ENCODE measurements around the gene HCAR3.
A peak's percentile ranks its signal among the peaks of the same experiment; 100 is the strongest.
"Not testable (repeated sequence)": the region's sequence is repeated elsewhere in the genome, so short reads cannot be mapped to it uniquely, and the experiment has no call there.

HCAR3 gene

DNA sequence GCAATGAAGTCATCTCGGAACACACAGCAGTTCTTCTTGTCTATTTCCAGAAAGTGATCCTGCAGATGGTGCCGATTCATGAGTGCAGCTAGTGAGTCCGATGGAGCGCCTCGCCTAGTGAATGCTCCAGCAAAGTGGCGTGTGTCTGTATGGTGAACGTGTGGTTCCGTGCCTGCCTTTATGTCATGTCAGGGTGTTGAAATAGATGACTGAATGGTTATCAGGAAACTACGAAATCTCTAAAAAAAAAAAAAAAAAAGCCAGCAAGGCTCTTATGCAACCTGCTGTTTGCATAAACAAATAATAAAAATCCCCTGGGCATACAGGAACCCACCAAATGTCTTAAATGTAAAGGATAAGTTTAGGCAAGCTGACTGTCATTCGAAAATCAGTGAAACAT, at the start of gene HCAR3:
Gene HCAR3, minus strand, starts transcription at position 154 of the 400 bp plus-strand sequence. Its CDS starts 74 bp downstream, at position 80.
- DNase-seq: not testable (repeated sequence)

DNA sequence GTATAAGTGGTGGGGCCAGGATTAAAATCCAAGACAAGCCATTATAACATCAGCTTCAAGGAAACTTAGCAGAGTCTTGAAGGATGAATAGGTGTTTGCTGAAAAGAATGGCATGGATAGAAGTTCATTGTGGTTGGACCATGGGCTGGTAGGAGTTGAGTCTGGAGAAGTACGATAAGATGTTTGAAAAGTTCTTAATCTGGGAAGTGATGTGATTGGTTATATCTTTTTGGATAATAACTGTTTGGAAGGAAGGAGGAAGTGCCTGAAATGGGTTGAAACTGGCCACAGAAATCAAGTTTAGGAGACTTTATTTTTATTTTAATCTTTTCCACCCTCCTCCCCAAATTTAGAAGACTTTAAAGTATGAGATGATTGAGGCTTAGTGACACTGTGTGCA, 41.0 kb upstream of the HCAR3 start:
- DNase-seq: no peak

DNA sequence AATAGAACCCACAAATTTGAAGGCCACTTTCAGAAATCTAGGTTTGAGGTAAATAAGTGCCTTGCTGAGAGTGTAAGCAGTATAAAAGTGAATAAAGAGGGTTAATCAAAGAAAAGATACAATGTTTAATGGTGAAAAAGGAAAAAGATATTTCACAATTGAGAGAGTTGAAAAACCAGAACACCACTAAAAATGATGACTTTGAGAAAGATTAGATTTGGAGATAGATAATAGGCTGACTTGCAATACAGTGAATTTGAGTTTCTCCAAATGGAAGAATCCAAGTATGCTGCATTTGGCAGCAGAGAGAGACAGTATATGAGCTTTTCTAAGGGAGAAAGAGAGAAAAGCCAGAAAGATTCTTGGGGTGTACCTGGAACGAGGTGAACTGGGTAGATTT, 38.2 kb upstream of the HCAR3 start:
- no peak for DNase-seq

DNA sequence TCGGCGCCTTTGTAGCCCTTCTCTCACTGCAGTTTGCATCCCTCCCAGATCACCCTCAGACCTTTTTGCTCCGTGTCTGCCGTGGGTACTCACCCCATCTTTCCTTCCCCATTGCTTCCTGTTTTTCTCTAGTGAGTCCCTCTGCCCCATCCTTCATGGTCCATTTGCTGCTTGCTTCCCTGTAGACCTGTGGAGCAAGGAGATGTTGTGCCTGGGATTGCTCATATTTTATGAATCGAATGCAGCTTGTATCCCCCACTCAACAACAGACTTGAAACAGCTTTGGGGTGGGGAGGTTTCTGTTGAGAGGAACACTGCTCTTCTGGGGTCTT, 36.7 kb upstream of the HCAR3 start:
- no peak for DNase-seq

DNA sequence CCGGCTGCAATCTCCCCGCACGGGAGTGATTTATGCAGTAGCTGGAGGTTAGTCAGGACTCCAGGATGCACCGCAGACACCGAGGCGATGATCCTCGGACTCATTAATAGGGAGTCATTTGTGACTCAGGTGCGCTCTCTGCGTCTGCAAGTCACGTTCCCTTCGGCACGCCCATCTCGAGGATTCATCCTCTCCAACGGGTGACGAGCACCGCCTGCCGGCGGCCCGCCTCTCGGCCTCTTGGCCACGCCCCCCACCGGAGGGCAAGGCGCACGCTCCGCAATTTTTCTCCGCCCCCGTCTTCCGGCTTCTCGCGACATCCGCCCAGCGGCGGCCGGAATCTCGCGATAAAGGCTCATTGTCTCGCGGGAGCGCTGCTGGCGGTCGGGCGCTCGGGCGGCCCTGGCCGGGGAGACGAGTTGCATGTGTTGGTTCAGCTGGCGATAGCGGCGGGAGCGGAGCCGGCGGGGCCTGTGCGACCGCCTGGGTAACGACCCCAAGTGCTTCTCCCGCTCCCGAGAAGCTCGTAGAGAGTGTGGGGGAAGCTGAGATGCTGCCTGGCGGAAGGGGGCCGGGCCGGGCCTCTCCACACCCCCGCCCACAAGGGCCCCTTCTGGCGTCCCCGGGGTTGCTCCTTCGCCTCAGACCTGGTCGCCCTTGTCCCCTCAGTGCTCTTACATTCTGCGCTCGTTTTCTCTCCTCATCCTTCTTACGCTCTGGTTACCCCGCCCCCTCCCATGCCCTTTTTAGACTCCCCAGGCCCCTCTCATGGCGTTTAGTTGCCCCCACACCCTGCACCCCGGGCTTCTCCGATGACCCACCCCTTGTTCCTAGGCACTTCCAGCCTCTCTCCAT, 36.1 kb upstream of the HCAR3 start, which contains the start of gene DENR:
Gene DENR, plus strand, starts transcription at position 361 of the 855 bp plus-strand sequence. CDS start 878 bp downstream, outside the sequence.
- DNase-seq: peak; percentile 99

DNA sequence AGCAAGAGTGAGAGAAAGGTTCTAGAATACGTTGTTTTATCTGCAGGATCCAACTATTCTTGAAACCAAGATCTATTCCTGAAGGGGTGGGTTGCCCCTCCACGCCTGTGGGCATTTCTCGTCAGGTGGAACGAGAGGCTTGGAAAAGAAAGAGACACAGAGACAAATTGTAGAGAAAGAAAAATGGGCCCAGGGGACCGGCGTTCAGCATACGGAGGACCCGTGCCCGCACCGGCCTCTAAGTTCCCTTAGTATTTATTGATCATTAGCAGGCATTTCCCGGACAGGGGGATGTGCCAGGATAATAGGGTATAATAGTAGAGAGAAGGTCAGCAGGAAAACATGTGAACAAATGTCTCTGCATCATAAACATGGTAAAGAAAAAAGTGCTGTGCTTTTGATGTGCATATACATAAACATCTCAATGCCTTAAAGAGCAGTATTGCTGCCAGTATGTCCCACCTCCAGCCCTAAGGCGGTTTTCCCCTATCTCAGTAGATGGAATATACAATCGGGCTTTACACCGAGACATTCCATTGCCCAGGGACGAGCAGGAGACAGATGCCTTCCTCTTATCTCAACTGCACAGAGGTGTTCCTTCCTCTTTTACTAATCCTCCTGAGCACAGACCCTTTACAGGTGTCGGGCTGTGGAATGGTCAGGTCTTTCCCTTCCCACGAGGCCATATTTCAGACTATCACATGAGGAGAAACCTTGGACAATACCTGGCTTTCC, 34.3 kb upstream of the HCAR3 start:
- not testable (repeated sequence) for DNase-seq

DNA sequence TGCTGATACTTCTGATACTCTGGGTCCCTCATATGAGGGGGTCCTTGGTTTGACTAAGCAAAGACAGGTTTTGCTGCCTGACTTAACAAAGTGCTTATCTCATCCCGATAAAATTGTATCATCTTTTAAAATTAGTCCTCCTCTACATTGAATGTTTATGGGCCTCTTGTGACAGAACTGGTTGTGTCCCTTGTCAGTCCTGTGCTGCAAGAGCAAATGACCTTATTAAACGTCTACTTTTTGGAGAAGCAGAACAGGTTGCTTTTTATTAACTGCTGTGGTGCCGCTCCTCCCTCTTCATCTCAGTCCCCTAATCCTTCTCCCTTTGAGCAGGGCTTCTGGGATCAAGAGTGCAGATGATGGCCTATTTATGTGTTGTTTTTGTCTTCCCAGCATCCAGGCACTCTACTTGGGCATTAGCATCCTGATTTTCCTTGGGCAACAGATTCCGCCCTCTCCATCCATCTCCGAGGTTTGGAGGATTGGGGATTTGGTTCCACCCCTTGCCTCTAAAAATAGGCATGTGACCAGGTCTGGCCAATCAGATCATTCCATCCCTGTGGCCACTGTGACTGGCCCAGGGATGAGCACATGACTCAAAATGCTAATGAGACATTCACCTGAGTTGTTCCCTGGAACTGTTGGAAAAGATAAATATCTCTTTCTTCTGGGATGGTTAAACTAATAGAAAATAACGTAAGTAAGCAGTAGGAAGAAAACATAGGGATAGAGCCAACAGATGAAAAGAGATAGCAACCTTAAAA, 33.1 kb upstream of the HCAR3 start:
- no peak for DNase-seq

DNA sequence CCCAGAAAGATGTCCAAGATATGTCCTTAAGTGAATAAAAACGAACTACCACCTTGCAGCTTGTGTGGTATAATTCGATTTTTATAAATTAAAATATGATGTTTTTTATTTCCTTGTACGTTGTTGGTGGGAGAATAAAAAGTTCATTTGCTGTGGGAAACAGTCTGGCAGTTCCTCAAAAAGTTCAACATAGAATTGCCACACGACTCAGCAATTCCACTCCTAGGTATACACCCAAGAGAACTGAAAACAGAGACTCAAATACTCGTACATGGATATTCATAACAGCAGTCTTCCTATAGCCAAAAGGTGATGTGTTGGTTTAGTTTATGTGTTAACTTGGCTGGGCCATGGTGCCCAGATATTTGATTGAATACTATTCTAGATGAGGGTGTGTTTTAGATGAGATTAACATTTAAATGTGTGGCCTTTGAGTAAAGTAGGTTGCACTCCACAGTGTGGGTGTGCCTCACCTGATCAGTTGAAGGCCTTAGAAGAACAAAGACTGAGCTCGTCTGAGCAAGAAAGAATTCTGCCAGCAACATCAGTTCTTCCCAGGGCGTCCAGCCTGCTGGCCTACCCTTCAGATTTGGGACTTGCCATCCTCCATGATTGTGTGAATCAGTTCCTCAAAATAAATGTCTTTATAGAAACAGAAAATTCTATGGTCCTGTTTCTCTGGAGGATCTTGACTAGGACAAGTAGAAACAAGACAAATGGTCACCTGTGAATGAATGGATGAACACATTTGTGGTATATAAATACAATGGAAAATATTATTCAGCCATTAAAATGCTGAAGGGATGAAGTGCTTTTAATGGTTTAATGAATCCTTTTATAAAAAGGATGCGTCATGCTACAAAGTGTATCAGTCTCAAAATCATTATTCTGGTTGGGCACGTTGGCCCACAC, 30.9 kb upstream of the HCAR3 start:
- no peak for DNase-seq

DNA sequence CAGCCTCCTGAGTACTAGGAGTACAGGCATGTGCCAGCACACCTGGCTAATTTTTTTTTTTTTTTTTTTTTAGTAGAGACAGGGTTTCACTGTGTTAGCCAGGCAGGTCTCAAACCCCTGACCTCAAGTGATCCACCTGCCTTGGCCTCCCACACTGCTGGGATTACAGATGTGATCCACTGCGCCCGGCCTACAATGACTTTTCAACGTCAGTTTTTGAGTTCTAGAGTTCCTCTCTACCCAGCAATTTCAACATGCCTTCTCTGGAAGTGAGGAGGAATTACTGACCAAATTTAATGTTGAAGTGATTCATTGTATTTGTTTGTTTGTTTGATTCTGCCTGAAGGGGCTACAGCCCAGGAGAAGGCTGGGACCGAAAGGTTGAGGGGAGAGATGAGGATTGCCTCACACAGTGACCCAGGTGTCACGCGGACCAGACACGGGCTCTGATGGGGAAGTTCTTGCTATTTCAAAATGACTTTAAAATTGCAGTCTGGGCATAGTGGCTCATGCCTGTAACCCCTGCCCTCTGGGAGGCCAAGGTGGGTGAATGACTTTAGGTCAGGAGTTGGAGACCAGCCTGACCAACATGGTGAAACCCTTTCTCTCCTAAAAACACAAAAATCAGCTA, 27.4 kb upstream of the HCAR3 start:
- no peak for DNase-seq

DNA sequence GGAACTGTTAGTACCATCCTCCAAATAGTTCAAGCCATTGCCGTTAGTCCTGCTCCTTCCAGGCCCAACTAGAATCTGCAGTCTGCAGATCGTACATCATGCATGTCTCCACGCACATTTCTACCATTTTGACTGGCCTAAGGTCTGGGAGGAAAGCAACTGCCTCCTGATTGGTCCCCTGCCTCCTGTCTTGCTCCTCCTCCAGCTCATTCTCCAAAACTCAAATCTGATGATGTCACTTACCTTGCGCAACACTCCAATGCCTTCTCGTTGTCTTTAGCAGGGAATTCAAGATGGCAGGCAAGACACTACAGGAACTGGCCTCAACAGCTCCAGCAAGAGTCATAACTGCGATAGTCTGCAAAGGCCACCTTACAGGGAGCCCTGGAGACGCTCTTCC, 23.7 kb upstream of the HCAR3 start:
- no peak for DNase-seq

DNA sequence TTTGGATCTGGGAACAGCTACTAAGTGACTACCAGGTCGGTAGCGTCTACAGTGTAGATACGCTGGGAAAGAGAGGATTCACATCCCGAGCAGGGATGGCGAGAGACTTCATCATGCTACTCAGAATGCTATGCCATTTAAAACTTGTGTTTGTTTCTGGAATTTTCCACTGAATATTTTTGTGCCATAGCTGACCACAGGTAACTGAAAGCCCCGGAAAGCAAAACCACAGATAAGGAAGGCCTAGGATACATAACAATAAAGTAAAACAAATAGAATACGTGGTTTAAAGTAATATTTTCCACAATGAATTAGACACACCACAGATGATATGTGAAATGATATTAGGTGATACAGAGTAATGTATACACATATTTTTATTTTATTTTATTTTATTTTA, 22.0 kb upstream of the HCAR3 start:
- DNase-seq: no peak

DNA sequence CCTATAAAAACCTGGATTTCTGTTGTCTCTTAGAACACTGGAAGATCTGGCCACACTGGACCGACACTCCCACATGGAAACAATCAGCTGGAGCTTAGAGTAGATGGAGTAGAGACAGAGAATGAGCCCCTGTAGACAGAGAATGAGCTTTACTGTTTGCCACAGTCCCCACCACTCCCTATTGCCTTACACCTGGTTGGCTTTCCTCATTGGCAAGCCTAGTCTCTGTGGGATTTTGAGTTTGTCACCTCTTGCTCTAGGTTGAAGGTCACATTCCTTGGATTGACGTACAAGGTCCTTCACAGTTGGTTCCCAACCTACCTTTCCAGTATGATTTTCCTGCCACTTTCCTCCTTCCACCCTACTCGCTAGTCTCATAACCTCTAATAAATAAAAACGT, 16.0 kb upstream of the HCAR3 start:
- no peak for DNase-seq

DNA sequence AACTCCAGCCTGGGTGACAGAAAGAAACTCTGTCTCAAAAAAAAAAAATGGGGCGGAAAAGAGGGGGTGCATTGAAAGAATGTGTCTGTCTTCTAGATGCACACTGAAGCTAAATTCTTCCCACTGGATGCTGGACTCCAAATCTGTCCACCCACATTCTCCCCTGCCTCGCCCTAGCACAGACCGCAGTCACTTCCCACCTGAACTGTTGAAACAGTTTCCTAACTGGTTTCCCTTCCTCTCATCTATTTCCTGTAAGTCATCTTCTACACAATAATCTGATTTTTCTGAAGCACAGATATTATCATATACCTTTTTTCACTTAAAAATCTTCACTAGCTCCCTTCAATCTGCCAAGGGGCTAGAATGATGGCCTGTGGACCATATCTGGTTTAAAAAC, 15.6 kb upstream of the HCAR3 start:
- DNase-seq: peak in 1 of 2 experiments; percentile 34

DNA sequence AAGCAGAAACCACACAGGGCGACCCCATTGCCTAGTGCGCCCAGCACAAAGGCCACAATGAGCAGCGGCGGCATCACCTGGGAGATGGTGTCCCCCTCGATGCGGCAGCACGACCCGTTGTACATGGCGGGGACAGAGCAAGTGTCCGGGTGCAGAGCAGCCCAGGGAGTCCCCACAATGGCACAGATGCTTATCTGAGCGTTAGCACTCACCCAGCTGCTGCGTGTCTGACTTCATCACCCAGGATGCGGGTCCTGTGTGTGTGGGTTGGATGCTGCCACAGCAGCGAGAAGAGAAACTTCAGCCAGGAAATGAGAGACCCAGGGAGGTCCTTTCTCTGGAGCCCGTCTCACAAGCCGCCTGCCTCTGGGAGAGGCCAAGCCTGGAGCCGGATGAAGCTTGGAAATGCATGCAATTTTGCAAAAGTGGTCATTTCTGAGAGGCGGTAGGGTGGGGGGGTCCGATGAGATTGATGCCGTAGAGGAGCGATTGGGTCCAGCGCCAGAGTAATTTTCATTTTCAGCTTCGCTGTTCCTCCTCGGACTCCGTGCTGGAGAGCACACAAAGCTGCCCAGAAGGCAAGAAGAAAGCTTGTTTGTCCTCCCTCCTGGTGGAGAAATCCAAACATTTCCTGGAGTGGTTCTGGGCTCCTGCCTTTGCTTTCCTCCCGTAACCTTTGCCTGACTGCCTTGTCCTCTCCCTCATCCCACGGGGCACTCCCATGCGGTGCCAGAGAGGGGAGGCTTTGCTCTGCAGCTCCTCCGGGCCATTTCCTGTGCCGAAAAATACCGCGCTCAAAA, 13.8 kb upstream of the HCAR3 start, which contains the start of gene HCAR1:
Gene HCAR1, minus strand, starts transcription at position 630 of the 800 bp plus-strand sequence. Its CDS starts 505 bp downstream, at position 125.
- peak; percentile 18 to 31 for DNase-seq

DNA sequence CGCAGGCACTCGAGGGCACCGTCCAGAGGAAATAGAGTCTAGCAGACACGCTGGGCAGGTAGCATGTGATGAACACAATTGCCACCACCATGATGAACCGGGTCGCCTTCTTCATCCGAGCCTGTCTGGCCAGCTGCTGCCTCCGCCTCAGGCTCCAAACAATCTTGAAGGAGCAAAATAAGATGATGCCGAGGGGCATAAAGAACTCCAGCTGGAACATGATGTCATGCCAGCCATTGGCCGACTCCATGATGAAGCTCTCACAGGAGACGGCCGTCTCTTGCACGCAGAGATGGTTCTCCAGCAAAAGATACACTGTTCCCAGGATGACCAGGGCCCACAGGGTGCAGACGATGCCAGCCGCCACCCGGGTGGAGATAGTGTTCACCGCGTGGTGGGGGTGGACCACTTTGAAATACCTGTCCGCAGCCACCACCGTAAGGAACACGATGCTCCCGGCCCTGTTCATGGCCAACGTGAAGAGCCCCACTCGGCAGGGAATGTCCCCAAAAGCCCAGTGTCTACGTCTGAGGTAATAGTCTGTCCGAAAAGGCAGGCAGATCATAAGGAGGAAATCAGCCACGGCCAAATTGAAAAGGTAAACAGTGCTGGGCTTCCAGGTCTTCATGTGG, 13.1 kb upstream of the HCAR3 start:
- DNase-seq: no peak

DNA sequence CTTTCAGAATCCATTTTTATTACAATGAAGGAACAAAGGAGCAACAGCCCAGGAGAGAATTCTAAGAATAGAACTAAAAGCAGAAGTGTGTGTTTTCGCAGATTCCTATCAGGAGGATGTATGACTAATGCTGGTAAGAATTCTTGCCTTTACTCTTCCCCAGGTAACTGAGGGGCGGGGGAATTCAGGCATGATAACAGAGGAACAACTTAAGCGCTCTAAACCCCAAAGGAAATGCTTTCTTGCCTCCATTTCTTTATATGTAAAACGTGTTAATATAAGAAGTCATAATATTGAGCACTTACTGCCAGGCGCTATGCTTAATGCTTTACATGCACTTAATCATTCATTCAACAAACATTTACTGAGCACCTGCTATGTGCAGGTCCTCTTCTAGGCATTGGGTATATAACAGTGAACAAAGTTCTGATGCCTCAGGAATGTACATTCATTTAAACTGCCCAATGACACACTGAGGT, 9.5 kb upstream of the HCAR3 start:
- DNase-seq: peak; percentile 26 to 34

DNA sequence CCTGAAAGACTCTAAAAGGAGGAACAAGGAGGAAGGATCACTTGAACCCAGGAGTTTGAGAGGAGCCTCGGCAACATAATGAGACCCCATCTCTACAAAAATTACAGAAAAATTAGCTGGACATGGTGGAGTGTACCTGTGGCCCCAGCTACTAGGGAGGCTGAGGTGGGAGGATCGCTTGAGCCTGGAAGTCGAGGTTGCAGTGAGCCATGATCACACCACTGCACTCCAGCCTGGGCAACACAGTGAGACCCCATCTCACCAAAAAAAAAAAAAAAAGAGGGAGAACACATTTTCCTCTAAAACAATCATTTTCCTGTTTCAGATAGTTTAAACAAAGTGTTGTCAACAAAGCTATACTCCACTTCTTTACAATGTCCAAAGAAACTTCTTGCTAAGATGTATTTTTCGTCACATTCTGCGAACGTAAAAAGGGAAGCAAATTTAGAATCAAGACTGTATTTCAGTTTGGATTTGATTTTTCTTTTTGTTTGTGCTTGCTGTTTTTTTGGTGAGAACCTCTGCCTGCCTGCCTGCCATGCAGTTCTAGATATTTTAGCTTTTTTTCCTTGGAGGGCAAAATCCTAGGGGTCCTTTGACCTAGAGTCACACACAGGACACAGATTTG, 9.0 kb upstream of the HCAR3 start:
- no peak for DNase-seq

DNA sequence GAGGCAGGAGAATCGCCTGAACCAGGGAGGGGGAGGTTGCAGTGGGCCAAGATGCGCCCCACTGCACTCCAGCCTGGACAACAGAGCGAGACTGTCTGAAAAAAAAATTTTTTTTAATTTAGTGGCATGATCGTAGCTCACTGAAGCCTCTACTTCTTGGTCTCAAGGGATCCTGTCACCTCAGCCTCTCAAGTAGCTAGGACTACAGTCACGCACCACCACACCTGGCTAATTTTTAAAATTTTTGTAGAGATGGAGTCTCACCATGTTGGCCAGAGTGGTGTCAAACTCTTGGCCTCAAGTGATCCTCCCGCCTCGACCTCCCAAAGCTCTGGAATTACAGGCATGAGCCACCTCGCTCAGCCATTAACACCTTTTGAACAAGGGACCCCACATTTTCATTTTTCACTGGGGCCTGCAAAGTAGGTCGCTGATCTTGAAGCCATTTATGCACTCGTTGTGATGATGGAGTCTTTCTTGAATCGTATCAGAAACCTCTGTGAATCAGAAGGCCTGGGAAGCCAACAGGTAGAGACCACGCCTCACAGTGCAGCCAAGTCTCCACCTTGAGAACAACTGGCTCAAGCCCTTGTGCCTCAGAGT, 8.1 kb upstream of the HCAR3 start:
- no peak for DNase-seq

DNA sequence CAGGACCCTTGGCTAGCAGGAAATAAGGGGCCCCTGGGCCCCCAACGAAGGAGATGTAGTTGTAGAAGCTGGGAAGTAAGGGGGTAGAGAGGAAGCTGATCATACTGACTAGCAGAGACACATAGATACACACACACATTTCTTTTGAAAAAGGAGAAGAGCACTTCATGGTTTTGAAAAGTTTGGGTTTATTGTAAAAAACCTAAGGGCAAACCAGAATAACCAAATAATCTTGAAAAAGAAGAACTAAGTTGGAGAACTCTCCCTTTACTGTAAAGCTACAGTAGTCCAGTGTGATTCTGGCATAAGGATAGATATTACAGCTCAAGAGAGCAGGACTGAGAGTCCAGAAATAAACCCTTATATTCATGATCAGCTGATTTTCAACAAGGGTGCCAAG, 5.8 kb upstream of the HCAR3 start:
- no peak for DNase-seq

All from activated CD4-positive, alpha-beta T cell treated with anti-CD3 and anti-CD28 coated beads, Interleukin-2, amount 50 U/mL, for 4 hours (primary cell).